ENCODE measurements around the gene DAGLA.

DAGLA gene

DNA sequence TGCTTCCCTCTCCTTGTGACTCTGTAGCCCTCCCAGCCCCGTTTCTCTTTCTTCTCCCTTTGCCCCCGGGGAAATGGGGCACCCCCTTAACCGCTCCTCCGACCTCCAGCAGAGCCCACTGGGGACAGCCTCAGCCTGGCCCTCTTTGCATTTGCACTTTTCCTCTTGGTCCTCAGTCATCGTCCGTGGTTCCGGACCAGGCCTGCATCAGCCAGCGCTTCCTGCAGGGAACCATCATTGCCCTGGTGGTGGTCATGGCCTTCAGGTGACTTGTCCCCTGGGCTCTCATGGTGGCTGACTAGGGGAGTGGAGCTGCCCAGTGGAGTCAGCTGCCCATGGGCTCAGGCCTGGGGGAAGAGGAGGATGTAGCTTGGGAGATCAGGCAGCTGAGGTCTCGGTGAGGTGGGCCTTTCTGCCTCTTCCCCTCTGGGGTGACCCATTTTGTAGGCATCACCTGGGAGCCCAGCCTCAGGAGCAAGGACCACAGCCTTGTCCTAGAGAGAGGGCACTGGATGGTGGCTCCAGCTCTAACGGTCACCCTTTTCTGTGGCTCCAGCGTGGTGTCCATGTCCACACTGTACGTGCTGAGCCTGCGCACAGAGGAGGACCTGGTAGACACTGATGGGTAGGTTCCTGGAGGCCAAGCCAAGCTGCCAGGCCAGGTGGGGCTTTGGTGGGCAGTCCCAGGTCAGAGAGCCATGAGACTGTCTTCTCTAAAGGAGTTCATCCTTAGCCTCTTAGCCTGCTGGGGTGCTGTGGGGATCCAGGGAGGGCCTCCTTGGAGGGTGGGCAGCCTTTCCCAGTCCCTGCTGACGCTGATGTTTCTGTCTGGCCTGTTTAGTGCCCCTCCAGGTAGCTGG is 99.7 kb downstream of the DAGLA start:
- no peak overlapping the region for H4K91ac ChIP-seq (ENCODE audit: low read depth, low read length, poor library complexity)
- no peak overlapping the region for H3K4me2 ChIP-seq (ENCODE audit: insufficient read depth, low read length, poor library complexity, severe bottlenecking)
- peak overlapping the region; percentile 45 for H2BK5ac ChIP-seq (ENCODE audit: low read length)
- no peak overlapping the region for H3K14ac ChIP-seq (ENCODE audit: low read length)
- H3K36me3 ChIP-seq (replicated peaks in 1 of 2; ENCODE audit: control insufficient read depth in 2 of 2, insufficient read depth in 2 of 2, low read length in 2 of 2): peaks cover 9 to 50% of the 10 kb centered on the region in 2 donors
- H4K8ac ChIP-seq (ENCODE audit: low read depth, low read length): no peak overlapping the region
- H2BK15ac ChIP-seq (ENCODE audit: low read length): no peak overlapping the region
- H3K27ac ChIP-seq (replicated peaks; ENCODE audit: low read length): no peak overlapping the region
- no peak overlapping the region for H3K23ac ChIP-seq (ENCODE audit: low read depth, low read length, poor library complexity)
- H3K9me3 ChIP-seq (replicated peaks in 1 of 2; ENCODE audit: control insufficient read depth in 2 of 2, insufficient read depth in 1 of 2, low read depth in 1 of 2, low read length in 2 of 2): peaks cover 0 to 2% of the 10 kb centered on the region in 2 donors
- no peak overlapping the region for H3K18ac ChIP-seq (ENCODE audit: low read length)
- H3K79me1 ChIP-seq (ENCODE audit: low read depth, low read length): peaks cover 1% of the 10 kb centered on the region
- no peak overlapping the region for H3K4me3 ChIP-seq (ENCODE audit: low read length in 2 of 2)
- H3K27me3 ChIP-seq (ENCODE audit: control insufficient read depth in 3 of 3, insufficient read depth in 3 of 3, low read depth in 1 of 3, low read length in 3 of 3): no peaks in the 10 kb centered on the region
- no peak overlapping the region for H2BK12ac ChIP-seq (ENCODE audit: low read length)
- WGBS, 2 donors (ENCODE audit: extremely low coverage in 2 of 2, insufficient read length in 2 of 2, insufficient replicate concordance in 1 of 2): no CpG with 5 or more reads among the region's 14 CpGs
- H2BK120ac ChIP-seq (ENCODE audit: low read depth, low read length): no peak overlapping the region
- peak overlapping the region; percentile 40 for H2AK5ac ChIP-seq (ENCODE audit: low read depth, low read length)
- H3K4ac ChIP-seq (ENCODE audit: low read length): no peak overlapping the region
- DNase-seq (ENCODE audit: low spot score): no peak
- H3K9ac ChIP-seq (ENCODE audit: low read depth, low read length, poor library complexity): no peak overlapping the region
- no peak overlapping the region for H2AFZ ChIP-seq (ENCODE audit: low read length)
- peaks cover 0 to 5% of the 10 kb centered on the region in 2 donors for H3K4me1 ChIP-seq (ENCODE audit: control insufficient read depth in 2 of 2, insufficient read depth in 1 of 2, low read depth in 1 of 2, low read length in 2 of 2)

DNA sequence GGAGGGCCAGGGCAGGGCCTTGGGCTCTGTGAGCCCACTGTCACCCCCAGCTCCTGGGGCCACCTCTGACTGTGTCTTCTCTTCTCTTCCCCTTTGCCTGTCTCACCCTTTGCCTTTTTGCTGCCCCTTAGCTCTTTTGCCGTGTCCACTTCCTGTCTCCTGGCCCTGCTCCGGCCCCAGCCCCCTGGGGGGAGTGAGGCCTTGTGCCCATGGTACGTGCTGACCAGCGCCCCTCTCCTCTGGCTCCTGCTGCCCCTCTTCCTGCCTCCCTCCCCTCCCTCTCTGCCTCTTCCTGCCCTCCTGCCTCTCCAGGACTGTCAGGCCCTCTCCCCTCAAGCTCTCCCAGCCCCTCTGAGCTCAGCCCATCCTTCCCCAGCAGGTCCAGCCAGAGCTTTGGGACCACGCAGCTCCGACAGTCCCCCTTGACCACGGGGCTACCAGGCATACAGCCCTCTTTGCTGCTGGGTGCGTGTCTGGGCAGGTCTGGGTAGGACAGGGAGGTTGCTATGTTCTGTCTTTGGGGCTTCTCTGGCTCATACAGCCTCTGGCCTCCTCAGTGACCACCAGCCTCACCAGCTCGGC is 100.5 kb downstream of the DAGLA start:
- Histone ChIP-seq H2BK5ac (ENCODE audit: low read length) (peak overlapping the region; percentile 45), H3K27ac (replicated peaks; ENCODE audit: low read length) (no peak overlapping the region), H3K4me1 (ENCODE audit: control insufficient read depth in 2 of 2, insufficient read depth in 1 of 2, low read depth in 1 of 2, low read length in 2 of 2) (peaks cover 0 to 5% of the 10 kb centered on the region in 2 donors), H2BK15ac (ENCODE audit: low read length) (peak overlapping the region; percentile 40), H2AK5ac (ENCODE audit: low read depth, low read length) (peak overlapping the region; percentile 40), H3K27me3 (ENCODE audit: control insufficient read depth in 3 of 3, insufficient read depth in 3 of 3, low read depth in 1 of 3, low read length in 3 of 3) (no peaks in the 10 kb centered on the region), H3K9ac (ENCODE audit: low read depth, low read length, poor library complexity) (peak overlapping the region; percentile 75), H4K91ac (ENCODE audit: low read depth, low read length, poor library complexity) (no peak overlapping the region), H3K79me1 (ENCODE audit: low read depth, low read length) (peaks cover 1% of the 10 kb centered on the region), H3K4me2 (ENCODE audit: insufficient read depth, low read length, poor library complexity, severe bottlenecking) (no peak overlapping the region), H3K18ac (ENCODE audit: low read length) (peak overlapping the region; percentile 41), H3K36me3 (replicated peaks in 1 of 2; ENCODE audit: control insufficient read depth in 2 of 2, insufficient read depth in 2 of 2, low read length in 2 of 2) (peaks cover 12 to 58% of the 10 kb centered on the region in 2 donors), H3K4me3 (ENCODE audit: low read length in 2 of 2) (no peak overlapping the region), H3K23ac (ENCODE audit: low read depth, low read length, poor library complexity) (peak overlapping the region; percentile 36), H2AFZ (ENCODE audit: low read length) (no peak overlapping the region), H2BK120ac (ENCODE audit: low read depth, low read length) (peak overlapping the region; percentile 75), H3K4ac (ENCODE audit: low read length) (no peak overlapping the region), H3K9me3 (replicated peaks in 1 of 2; ENCODE audit: control insufficient read depth in 2 of 2, insufficient read depth in 1 of 2, low read depth in 1 of 2, low read length in 2 of 2) (peaks cover 0 to 2% of the 10 kb centered on the region in 2 donors), H2BK12ac (ENCODE audit: low read length) (no peak overlapping the region), H4K8ac (ENCODE audit: low read depth, low read length) (no peak overlapping the region), H3K14ac (ENCODE audit: low read length) (peak overlapping the region; percentile 77)
- no CpG with 5 or more reads among the region's 9 CpGs for WGBS, 2 donors (ENCODE audit: extremely low coverage in 2 of 2, insufficient read length in 2 of 2, insufficient replicate concordance in 1 of 2)
- DNase-seq (ENCODE audit: low spot score): no peak

GRCh38 chr11:61781585-61781984 is 101.4 kb downstream of the DAGLA start:
- Histone ChIP-seq H3K14ac (ENCODE audit: low read length) (no peak overlapping the region), H2AK5ac (ENCODE audit: low read depth, low read length) (no peak overlapping the region), H3K18ac (ENCODE audit: low read length) (no peak overlapping the region), H3K4me3 (ENCODE audit: low read length in 2 of 2) (no peak overlapping the region), H3K23ac (ENCODE audit: low read depth, low read length, poor library complexity) (no peak overlapping the region), H3K27me3 (ENCODE audit: control insufficient read depth in 3 of 3, insufficient read depth in 3 of 3, low read depth in 1 of 3, low read length in 3 of 3) (no peaks in the 10 kb centered on the region), H2BK5ac (ENCODE audit: low read length) (no peak overlapping the region), H3K79me1 (ENCODE audit: low read depth, low read length) (peaks cover 5% of the 10 kb centered on the region), H3K9me3 (replicated peaks in 1 of 2; ENCODE audit: control insufficient read depth in 2 of 2, insufficient read depth in 1 of 2, low read depth in 1 of 2, low read length in 2 of 2) (peaks cover 0 to 2% of the 10 kb centered on the region in 2 donors), H3K36me3 (replicated peaks in 1 of 2; ENCODE audit: control insufficient read depth in 2 of 2, insufficient read depth in 2 of 2, low read length in 2 of 2) (peaks cover 19 to 67% of the 10 kb centered on the region in 2 donors), H4K91ac (ENCODE audit: low read depth, low read length, poor library complexity) (no peak overlapping the region), H3K4ac (ENCODE audit: low read length) (no peak overlapping the region), H3K4me2 (ENCODE audit: insufficient read depth, low read length, poor library complexity, severe bottlenecking) (no peak overlapping the region), H4K8ac (ENCODE audit: low read depth, low read length) (no peak overlapping the region), H3K9ac (ENCODE audit: low read depth, low read length, poor library complexity) (no peak overlapping the region), H3K4me1 (ENCODE audit: control insufficient read depth in 2 of 2, insufficient read depth in 1 of 2, low read depth in 1 of 2, low read length in 2 of 2) (no peaks in the 10 kb centered on the region), H3K27ac (replicated peaks; ENCODE audit: low read length) (no peak overlapping the region), H2BK15ac (ENCODE audit: low read length) (no peak overlapping the region), H2AFZ (ENCODE audit: low read length) (no peak overlapping the region), H2BK120ac (ENCODE audit: low read depth, low read length) (no peak overlapping the region), H2BK12ac (ENCODE audit: low read length) (no peak overlapping the region)
- DNase-seq (ENCODE audit: low spot score): no peak
- WGBS, 2 donors (ENCODE audit: extremely low coverage in 2 of 2, insufficient read length in 2 of 2, insufficient replicate concordance in 1 of 2): no CpG with 5 or more reads among the region's 5 CpGs

GRCh38 chr11:61782299-61782698 is 102.1 kb downstream of the DAGLA start:
- H3K9ac ChIP-seq (ENCODE audit: low read depth, low read length, poor library complexity): no peak overlapping the region
- H3K4ac ChIP-seq (ENCODE audit: low read length): no peak overlapping the region
- no peak overlapping the region for H2BK15ac ChIP-seq (ENCODE audit: low read length)
- H3K9me3 ChIP-seq (replicated peaks in 1 of 2; ENCODE audit: control insufficient read depth in 2 of 2, insufficient read depth in 1 of 2, low read depth in 1 of 2, low read length in 2 of 2): peaks cover 0 to 2% of the 10 kb centered on the region in 2 donors
- no peak overlapping the region for H4K8ac ChIP-seq (ENCODE audit: low read depth, low read length)
- WGBS, 2 donors (ENCODE audit: extremely low coverage in 2 of 2, insufficient read length in 2 of 2, insufficient replicate concordance in 1 of 2): no CpG with 5 or more reads among the region's 3 CpGs
- no peak overlapping the region for H2BK5ac ChIP-seq (ENCODE audit: low read length)
- no peak overlapping the region for H2BK120ac ChIP-seq (ENCODE audit: low read depth, low read length)
- H4K91ac ChIP-seq (ENCODE audit: low read depth, low read length, poor library complexity): no peak overlapping the region
- no peak overlapping the region for H3K14ac ChIP-seq (ENCODE audit: low read length)
- no peaks in the 10 kb centered on the region for H3K27me3 ChIP-seq (ENCODE audit: control insufficient read depth in 3 of 3, insufficient read depth in 3 of 3, low read depth in 1 of 3, low read length in 3 of 3)
- no peak overlapping the region for H3K27ac ChIP-seq (replicated peaks; ENCODE audit: low read length)
- no peak overlapping the region for H2AK5ac ChIP-seq (ENCODE audit: low read depth, low read length)
- no peak for DNase-seq (ENCODE audit: low spot score)
- H3K23ac ChIP-seq (ENCODE audit: low read depth, low read length, poor library complexity): no peak overlapping the region
- no peak overlapping the region for H2BK12ac ChIP-seq (ENCODE audit: low read length)
- H3K36me3 ChIP-seq (replicated peaks in 1 of 2; ENCODE audit: control insufficient read depth in 2 of 2, insufficient read depth in 2 of 2, low read length in 2 of 2): peaks cover 26 to 74% of the 10 kb centered on the region in 2 donors
- no peak overlapping the region for H3K4me3 ChIP-seq (ENCODE audit: low read length in 2 of 2)
- no peak overlapping the region for H2AFZ ChIP-seq (ENCODE audit: low read length)
- H3K4me2 ChIP-seq (ENCODE audit: insufficient read depth, low read length, poor library complexity, severe bottlenecking): no peak overlapping the region
- no peaks in the 10 kb centered on the region for H3K4me1 ChIP-seq (ENCODE audit: control insufficient read depth in 2 of 2, insufficient read depth in 1 of 2, low read depth in 1 of 2, low read length in 2 of 2)
- H3K18ac ChIP-seq (ENCODE audit: low read length): no peak overlapping the region
- peaks cover 5% of the 10 kb centered on the region for H3K79me1 ChIP-seq (ENCODE audit: low read depth, low read length)

All from neuronal stem cell (in vitro differentiated cells).